ENCODE results near the gene MYCBP.

GRCh38 chr1:38833146-38833545, 40.0 kb downstream of the MYCBP start:
- TF ChIP-seq CTCF (IDR thresholded peaks at IDR 0.05) (no peak), EP300 (IDR thresholded peaks at IDR 0.05) (no peak), POLR2A (IDR thresholded peaks at IDR 0.05) (no peak)
